Stomach (tissue), 9 donors: ENCODE data around the gene DHRS7B. TPM values are rescaled to one million over a fixed set of nuclear protein-coding genes. Genes with fewer than 3 reads are reported as not detected.

Source experiments
- DNase-seq, 2 donors: peaks; one replicate each; pipeline versions ENCODE4 v3.0.0 to v3.0.0-alpha.2; 2013 to 2019
- H3K27ac ChIP-seq, 5 donors: fragments of 200-600 bp in 4 of 5; sonication (generic) in 4 of 5; one replicate each; pipeline ENCODE4 v1.5.1; 2013 to 2019; ENCODE audit warnings: mild to moderate bottlenecking in 1 of 5, moderate library complexity in 1 of 5
- H3K27me3 ChIP-seq, 3 donors: fragments of 200-600 bp; sonication (generic); one replicate each; pipeline ENCODE4 v1.5.1; 2017 to 2019; ENCODE audit warnings: mixed run types in 1 of 3
- H3K36me3 ChIP-seq, 4 donors: fragments of 200-600 bp; sonication (generic); 1 replicate in 3 of 4; 2 replicates in 1 of 4; pipeline ENCODE4 v1.5.1; 2016 to 2019
- H3K4me1 ChIP-seq, 4 donors: fragments of 200-600 bp; sonication (generic); one replicate each; pipeline ENCODE4 v1.5.1; 2016 to 2019
- H3K4me3 ChIP-seq, 4 donors: fragments of 200-600 bp; sonication (generic) in 3 of 4; one replicate each; pipeline ENCODE4 v1.5.1; 2016 to 2019; ENCODE audit warnings: mild to moderate bottlenecking in 1 of 4
- H3K9me3 ChIP-seq, 4 donors: fragments of 200-600 bp; sonication (generic); one replicate each; pipeline ENCODE4 v1.5.1; 2016 to 2019
- EP300 ChIP-seq: sonication (generic); formaldehyde crosslinking; IDR thresholded peaks from one replicate; pipeline ENCODE4 v1.6.1; 2017; ENCODE audit warnings: antibody characterized with exemption
- POLR2A ChIP-seq, 4 donors: fragments of 450-650 bp; IDR thresholded peaks; one replicate each; pipeline ENCODE4 v1.6.1; 2016; ENCODE audit warnings: antibody characterized with exemption in 4 of 4, control low read depth in 2 of 4, mild to moderate bottlenecking in 1 of 4, moderate library complexity in 1 of 4
- POLR2AphosphoS5 ChIP-seq, 3 donors: sonication (generic); formaldehyde crosslinking; IDR thresholded peaks; one replicate each; pipeline ENCODE4 v1.6.1; 2016; ENCODE audit warnings: antibody characterized with exemption in 3 of 3
- WGBS, 5 donors: extraction: QIAGEN DNeasy Blood & Tissue Kit in 3 of 5; methylation state at CpG; one replicate each; pipeline versions ENCODE4 v1.1.5 to v1.1.7; 2013 to 2018; 5-methylcytosine and 5-hydroxymethylcytosine counted together
- intact Hi-C: fragments of 100-400 bp; cut with DNase I; formaldehyde crosslinking; loops from one replicate; pipeline ENCODE4 v1.15.1; 2023; ENCODE audit warnings: low total_unique reads
- polyA plus RNA-seq, 3 donors: library from polyadenylated mRNA; stranded (reverse); fragments of 200-250 nt; gene quantifications; one replicate each; pipeline ENCODE4 v1.2.3, GENCODE V29; 2013
- small RNA-seq, 4 donors: library from RNA; depleted of rRNA; stranded (forward); fragments of <200 nt; gene quantifications; one replicate each; pipeline ENCODE3, GENCODE V24; 2016
- total RNA-seq, 5 donors: library from RNA; depleted of rRNA; stranded (reverse); fragments of >200 nt; gene quantifications; one replicate each; pipeline versions ENCODE4 v1.1.0 to v1.2.3, GENCODE V29; 2014 to 2016
- TF ChIP-seq, protein P1 (sequence below), 7 experiments: fragments of 450-650 bp in 4 of 7; fragments of 200-600 bp in 3 of 7; sonication (generic) in 3 of 7; IDR thresholded peaks; one replicate each; pipeline ENCODE4 v1.5.1; 2016 to 2019; ENCODE audit warnings: antibody characterized with exemption in 7 of 7, control low read depth in 2 of 7, mild to moderate bottlenecking in 1 of 7
- donor health status: healthy with polysubstance abuse.
- donor health status: Bipolar disorder and iron deficiency.
- donor health status: healthy.

Gene DHRS7B
- total and polyA plus RNA-seq, 8 donors = 5.8 to 32.9 (median 20.3) TPM; not detected in 1

DNA sequence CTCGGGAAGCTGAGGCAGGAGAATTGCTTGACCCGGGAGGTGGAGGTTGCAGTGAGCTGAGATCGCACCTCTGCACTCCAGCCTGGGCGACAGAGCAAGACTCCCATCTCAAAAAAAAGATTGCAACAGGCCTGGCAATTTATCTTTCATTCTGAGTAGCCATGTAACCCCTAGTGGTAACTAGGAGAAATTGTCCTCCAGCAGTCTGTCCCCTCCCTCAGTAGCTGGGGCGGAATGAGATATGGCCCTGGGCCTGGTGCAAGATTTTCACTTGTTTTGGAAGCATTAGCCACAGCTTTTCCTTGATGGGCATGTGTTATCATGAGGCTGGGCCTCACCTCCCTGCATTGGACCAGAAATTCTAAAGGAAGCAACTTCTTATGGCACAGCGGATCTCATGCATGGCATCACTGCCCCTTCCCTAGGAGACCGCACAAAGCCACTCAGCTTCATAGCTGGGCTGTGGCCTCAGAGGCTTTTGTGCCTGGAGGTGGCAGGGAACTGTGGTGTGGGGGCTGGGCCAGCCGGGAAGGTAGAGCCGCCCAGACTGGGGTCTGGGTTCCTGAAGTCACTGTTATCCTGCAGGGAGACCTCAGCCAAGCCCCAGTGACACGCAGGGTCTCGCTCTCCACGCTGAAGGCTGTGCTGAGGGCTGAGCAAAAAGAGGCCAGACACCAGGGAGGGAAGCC, 113.1 kb downstream of the DHRS7B start:
- Histone ChIP-seq H3K4me1 (peaks cover 0 to 3% (median 0%) of the 10 kb centered on the region in 4 donors), H3K4me3 (no peak overlapping the region), H3K27ac (no peak overlapping the region), H3K36me3 (peaks cover 0 to 31% (median 29%) of the 10 kb centered on the region in 4 donors), H3K27me3 (no peaks in the 10 kb centered on the region), H3K9me3 (no peaks in the 10 kb centered on the region)
- no peak for TF ChIP-seq POLR2AphosphoS5 (IDR thresholded peaks at IDR 0.05)
- TF ChIP-seq, protein P1, sequence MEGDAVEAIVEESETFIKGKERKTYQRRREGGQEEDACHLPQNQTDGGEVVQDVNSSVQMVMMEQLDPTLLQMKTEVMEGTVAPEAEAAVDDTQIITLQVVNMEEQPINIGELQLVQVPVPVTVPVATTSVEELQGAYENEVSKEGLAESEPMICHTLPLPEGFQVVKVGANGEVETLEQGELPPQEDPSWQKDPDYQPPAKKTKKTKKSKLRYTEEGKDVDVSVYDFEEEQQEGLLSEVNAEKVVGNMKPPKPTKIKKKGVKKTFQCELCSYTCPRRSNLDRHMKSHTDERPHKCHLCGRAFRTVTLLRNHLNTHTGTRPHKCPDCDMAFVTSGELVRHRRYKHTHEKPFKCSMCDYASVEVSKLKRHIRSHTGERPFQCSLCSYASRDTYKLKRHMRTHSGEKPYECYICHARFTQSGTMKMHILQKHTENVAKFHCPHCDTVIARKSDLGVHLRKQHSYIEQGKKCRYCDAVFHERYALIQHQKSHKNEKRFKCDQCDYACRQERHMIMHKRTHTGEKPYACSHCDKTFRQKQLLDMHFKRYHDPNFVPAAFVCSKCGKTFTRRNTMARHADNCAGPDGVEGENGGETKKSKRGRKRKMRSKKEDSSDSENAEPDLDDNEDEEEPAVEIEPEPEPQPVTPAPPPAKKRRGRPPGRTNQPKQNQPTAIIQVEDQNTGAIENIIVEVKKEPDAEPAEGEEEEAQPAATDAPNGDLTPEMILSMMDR (IDR thresholded peaks at IDR 0.05) = peak in 3 of 7 experiments; percentile 10 to 34 (median 32)
- intact Hi-C loops = no loop called here
- DNase-seq = no peak
- WGBS, 5 donors = 68 to 78% (median 70%) methylated on average over 12 of the region's 12 CpGs

DNA sequence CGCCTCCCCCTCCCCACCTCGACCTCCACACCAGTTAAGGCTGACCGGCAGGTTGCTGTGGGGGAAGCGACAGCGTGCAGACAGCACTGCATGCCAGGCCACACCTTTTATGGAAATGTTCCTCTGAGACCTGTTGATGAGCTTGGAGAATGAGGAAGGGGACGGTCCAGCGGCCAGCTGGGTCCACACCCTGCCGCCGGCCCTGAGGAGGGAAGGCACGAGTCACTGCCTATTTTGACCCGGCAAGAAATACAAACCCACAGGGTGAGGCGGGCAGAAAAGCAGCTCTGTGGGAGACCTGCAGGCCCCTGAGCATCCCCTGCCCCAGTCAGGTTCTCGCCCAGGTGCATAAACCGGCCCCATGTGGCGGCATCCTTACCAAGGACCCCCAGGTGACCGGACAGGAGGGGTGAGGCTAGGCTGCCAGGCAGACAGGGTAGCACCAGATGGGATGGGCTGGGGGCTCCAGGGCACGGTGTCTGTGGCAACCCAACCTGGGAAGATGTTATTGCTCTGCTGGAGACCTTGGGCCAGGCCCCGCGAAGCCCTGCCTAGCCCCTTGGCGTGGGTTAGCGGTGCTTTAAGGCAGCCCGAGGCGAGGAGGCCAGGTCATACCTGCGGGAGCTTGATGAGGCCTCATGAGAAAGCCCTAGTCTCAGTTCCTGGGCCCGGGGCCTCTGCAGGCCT, 113.7 kb downstream of the DHRS7B start:
- TF ChIP-seq POLR2A (IDR thresholded peaks at IDR 0.05) = no peak
- no peak for TF ChIP-seq EP300
- TF ChIP-seq POLR2AphosphoS5 (IDR thresholded peaks at IDR 0.05) = no peak
- TF ChIP-seq, protein P1 (IDR thresholded peaks at IDR 0.05) = no peak
- Histone ChIP-seq H3K27me3 (no peaks in the 10 kb centered on the region), H3K27ac (no peak overlapping the region), H3K4me3 (no peak overlapping the region), H3K36me3 (peaks cover 0 to 31% (median 29%) of the 10 kb centered on the region in 4 donors), H3K9me3 (no peaks in the 10 kb centered on the region), H3K4me1 (peaks cover 0 to 5% (median 0%) of the 10 kb centered on the region in 4 donors)
- intact Hi-C loops = no loop called here
- DNase-seq = no peak
- 69 to 78% (median 74%) methylated on average over 14 to 25 of the region's 25 CpGs for WGBS, 5 donors

Small RNA genes lying within 50 kb of the gene (small RNA-seq; reads per million reads assigned to genes)
- gene RN7SL426P = 0 reads per million in 4 donors

Other genes starting within 250 kb of the DHRS7B start
- gene USP22, start 84.0 kb upstream of the DHRS7B start, total RNA-seq = 100 to 1,000 TPM; 161 to 394 (median 184) TPM
- gene USP22, start 84.0 kb upstream of the DHRS7B start, polyA plus RNA-seq = 10 to 100 TPM; 28.1 to 38.0 (median 33.5) TPM
- 10 to 100 TPM in 1 of 5 donors, 1 to 10 TPM in 3, under 1 TPM in 1; 0.87 to 17.7 (median 2.3) TPM for gene TMEM11, start 87.2 kb downstream of the DHRS7B start, total RNA-seq
- gene TMEM11, start 87.2 kb downstream of the DHRS7B start, polyA plus RNA-seq = 10 to 100 TPM; 23.8 to 30.8 (median 25.0) TPM
- gene NATD1, start 126.4 kb downstream of the DHRS7B start, total RNA-seq = 1 to 10 TPM; 2.2 to 9.0 (median 3.8) TPM
- gene NATD1, start 126.4 kb downstream of the DHRS7B start, polyA plus RNA-seq = 1 to 10 TPM; 2.2 to 6.7 (median 4.9) TPM
- gene MAP2K3, start 157.7 kb downstream of the DHRS7B start, total RNA-seq = 100 to 1,000 TPM in 1 of 5 donors, 10 to 100 TPM in 4; 22.6 to 101 (median 66.2) TPM
- 10 to 100 TPM; 27.8 to 41.2 (median 40.6) TPM for gene MAP2K3, start 157.7 kb downstream of the DHRS7B start, polyA plus RNA-seq
- 10 to 100 TPM in 1 of 5 donors, 1 to 10 TPM in 3, under 1 TPM in 1; under 0.01 to 10.5 (median 2.3) TPM for gene KCNJ12, start 249.4 kb downstream of the DHRS7B start, total RNA-seq
- gene KCNJ12, start 249.4 kb downstream of the DHRS7B start, polyA plus RNA-seq = under 1 TPM in 2 of 3 donors, not detected in 1; 0.23 to 0.68 TPM